H9 (cell line): ENCODE data around the gene WDR12. TPM values are rescaled to one million over a fixed set of nuclear protein-coding genes. Genes with fewer than 3 reads are reported as not detected.

Experiments
- DNase-seq: peaks from one replicate; pipeline ENCODE4 v3.0.0-alpha.2; 2017
- H2AFZ ChIP-seq: one replicate; pipeline ENCODE4 v1.6.1; 2013; ENCODE audit warnings: mild to moderate bottlenecking, low read length, control low read depth, moderate library complexity
- H2AK5ac ChIP-seq: 2 replicates; pipeline ENCODE4 v1.6.1; 2013; ENCODE audit warnings: low read length, control low read depth, mixed read lengths; ENCODE audit not compliant: insufficient read length
- H2BK120ac ChIP-seq: one replicate; pipeline ENCODE4 v1.6.1; 2013; ENCODE audit warnings: low read depth, mild to moderate bottlenecking, low read length, control low read depth, inconsistent platforms; ENCODE audit not compliant: poor library complexity, severe bottlenecking
- H2BK12ac ChIP-seq: 2 replicates; pipeline ENCODE4 v1.6.1; 2013; ENCODE audit warnings: low read length, control low read depth, mixed read lengths, low read depth; ENCODE audit not compliant: insufficient read length
- H2BK15ac ChIP-seq: 2 replicates; pipeline ENCODE4 v1.6.1; 2013; ENCODE audit warnings: low read depth, low read length, control low read depth
- H2BK20ac ChIP-seq: one replicate; pipeline ENCODE4 v1.6.1; 2013; ENCODE audit warnings: low read depth, mild to moderate bottlenecking, low read length, control low read depth, inconsistent platforms; ENCODE audit not compliant: poor library complexity, severe bottlenecking
- H2BK5ac ChIP-seq: 2 replicates; pipeline ENCODE4 v1.6.1; 2013; ENCODE audit warnings: low read length, control low read depth, mixed read lengths; ENCODE audit not compliant: insufficient read length
- H3K14ac ChIP-seq: 2 replicates; pipeline ENCODE4 v1.6.1; 2013; ENCODE audit warnings: low read length, control low read depth; ENCODE audit not compliant: insufficient read depth
- H3K18ac ChIP-seq: 2 replicates; pipeline ENCODE4 v1.6.1; 2013; ENCODE audit warnings: low read depth, mild to moderate bottlenecking, mixed read lengths, low read length, control low read depth; ENCODE audit not compliant: insufficient read length
- H3K23ac ChIP-seq: 2 replicates; pipeline ENCODE4 v1.6.1; 2013; ENCODE audit warnings: low read length, control low read depth, mixed read lengths, low read depth; ENCODE audit not compliant: insufficient read length
- H3K23me2 ChIP-seq: 2 replicates; pipeline ENCODE4 v1.6.1; 2013; ENCODE audit warnings: low read depth, mild to moderate bottlenecking, mixed read lengths, low read length, control low read depth; ENCODE audit not compliant: insufficient read length, poor library complexity, severe bottlenecking
- H3K27ac ChIP-seq: 2 replicates; pipeline ENCODE4 v1.5.1; 2013; ENCODE audit warnings: low read length, control low read depth, mixed read lengths, low read depth; ENCODE audit not compliant: insufficient read length
- H3K27me3 ChIP-seq: 2 replicates; pipeline ENCODE4 v1.6.1; 2013; ENCODE audit warnings: low read length, control low read depth, inconsistent platforms; ENCODE audit not compliant: insufficient read depth
- H3K4ac ChIP-seq: 2 replicates; pipeline ENCODE4 v1.6.1; 2013; ENCODE audit warnings: low read depth, mild to moderate bottlenecking, control low read depth, inconsistent platforms, low read length, moderate library complexity
- H3K4me1 ChIP-seq: 2 replicates; pipeline ENCODE4 v1.6.1; 2013; ENCODE audit warnings: low read length, control low read depth, inconsistent platforms; ENCODE audit not compliant: insufficient read depth
- H3K4me2 ChIP-seq: 2 replicates; pipeline ENCODE4 v1.6.1; 2013; ENCODE audit warnings: low read length, control low read depth, mixed read lengths; ENCODE audit not compliant: insufficient read length, insufficient read depth
- H3K56ac ChIP-seq: 2 replicates; pipeline ENCODE4 v1.6.1; 2013; ENCODE audit warnings: low read depth, mild to moderate bottlenecking, mixed read lengths, low read length, control low read depth; ENCODE audit not compliant: insufficient read length
- H3K79me1 ChIP-seq: 2 replicates; pipeline ENCODE4 v1.6.1; 2013; ENCODE audit warnings: low read depth, mild to moderate bottlenecking, moderate library complexity, low read length, control low read depth, inconsistent platforms; ENCODE audit not compliant: insufficient read depth, poor library complexity, severe bottlenecking
- H3K79me2 ChIP-seq: 2 replicates; pipeline ENCODE4 v1.6.1; 2013; ENCODE audit warnings: low read length, control low read depth, inconsistent platforms; ENCODE audit not compliant: insufficient read depth
- H3K9ac ChIP-seq: 2 replicates; pipeline ENCODE4 v1.6.1; 2013; ENCODE audit warnings: low read length, control low read depth, mixed read lengths; ENCODE audit not compliant: insufficient read length; ENCODE audit errors: extremely low read depth
- H3K9me3 ChIP-seq: one replicate; pipeline ENCODE4 v1.6.1; 2013; ENCODE audit warnings: low read depth, low read length, inconsistent platforms; ENCODE audit not compliant: control insufficient read depth
- H3T11ph ChIP-seq: one replicate; pipeline ENCODE4 v1.6.1; 2013; ENCODE audit warnings: mild to moderate bottlenecking, low read length, control low read depth, inconsistent platforms
- H4K20me1 ChIP-seq: one replicate; pipeline ENCODE4 v1.6.1; 2013; ENCODE audit not compliant: control insufficient read depth, insufficient read length, insufficient read depth
- H4K5ac ChIP-seq: 2 replicates; pipeline ENCODE4 v1.6.1; 2013; ENCODE audit warnings: low read depth, mild to moderate bottlenecking, mixed read lengths, low read length, control low read depth; ENCODE audit not compliant: insufficient read length
- H4K8ac ChIP-seq: replicated peaks from 2 replicates; pipeline ENCODE4 v1.6.1; 2013; ENCODE audit warnings: low read length, control low read depth, mixed read lengths, low read depth; ENCODE audit not compliant: insufficient read length
- H4K91ac ChIP-seq: 2 replicates; pipeline ENCODE4 v1.6.1; 2013; ENCODE audit warnings: low read depth, mild to moderate bottlenecking, moderate library complexity, mixed read lengths, low read length, control low read depth; ENCODE audit not compliant: insufficient read length
- H3K27ac Mint-ChIP-seq, 3 experiments: 2 replicates in 2 of 3; 3 replicates in 1 of 3; pipeline ENCODE4 v1.8.0; 2020 to 2021; ENCODE audit warnings: mixed read lengths in 3 of 3, mild to moderate bottlenecking in 1 of 3, moderate library complexity in 1 of 3
- H3K27me3 Mint-ChIP-seq: 2 replicates; pipeline ENCODE4 v1.8.0; 2021; ENCODE audit warnings: low read depth, mild to moderate bottlenecking, moderate library complexity, mixed read lengths
- H3K36me3 Mint-ChIP-seq, 3 experiments: 2 replicates in 2 of 3; 3 replicates in 1 of 3; pipeline ENCODE4 v1.8.0; 2020 to 2021; ENCODE audit warnings: low read depth in 3 of 3, mixed read lengths in 3 of 3; ENCODE audit not compliant: insufficient read depth in 1 of 3
- H3K4me1 Mint-ChIP-seq, 2 experiments: 2 replicates each; pipeline ENCODE4 v1.8.0; 2020; ENCODE audit warnings: mixed read lengths in 2 of 2
- H3K4me3 Mint-ChIP-seq, 2 experiments: 2 replicates in 1 of 2; 3 replicates in 1 of 2; pipeline ENCODE4 v1.8.0; 2020 to 2021; ENCODE audit warnings: mild to moderate bottlenecking in 2 of 2, mixed read lengths in 2 of 2, moderate library complexity in 1 of 2
- H3K9me3 Mint-ChIP-seq, 2 experiments: 2 replicates in 1 of 2; 3 replicates in 1 of 2; pipeline ENCODE4 v1.8.0; 2020; ENCODE audit warnings: mild to moderate bottlenecking in 2 of 2, mixed read lengths in 2 of 2, moderate library complexity in 1 of 2
- CTCF ChIP-seq: fragments of 200-600 bp; sonication (generic); conservative IDR thresholded peaks from 3 replicates; pipeline ENCODE4 v1.8.0; 2021; ENCODE audit warnings: antibody characterized with exemption, mild to moderate bottlenecking
- WGBS: extraction: QIAGEN DNeasy Blood & Tissue Kit; methylation state at CpG from one replicate; pipeline ENCODE4 v1.1.7; 2013; ENCODE audit warnings: missing lambda C conversion rate, low lambda C conversion rate, mixed read lengths; ENCODE audit not compliant: insufficient read length; ENCODE audit errors: extremely low coverage; 5-methylcytosine and 5-hydroxymethylcytosine counted together
- total RNA-seq: library from RNA; stranded (reverse); gene quantifications from 2 replicates; pipeline ENCODE4 v1.2.1, GENCODE V29; 2021

The WDR12 gene
- total RNA-seq, 1 experiment from 2014 or later, result 129 TPM

- DNase-seq, result no peak
- Histone ChIP-seq H4K91ac (no peak overlapping the region), H4K20me1 (no peaks in the 10 kb centered on the region), H4K5ac (no peak overlapping the region), H3K56ac (no peak overlapping the region), H3K4ac (no peak overlapping the region), H3K9me3 (no peaks in the 10 kb centered on the region), H3K4me2 (no peak overlapping the region), H3T11ph (no peak overlapping the region), H3K4me1 (no peaks in the 10 kb centered on the region), H4K8ac (no peak overlapping the region), H3K27me3 (no peaks in the 10 kb centered on the region), H2BK12ac (no peak overlapping the region), H2BK5ac (no peak overlapping the region), H3K79me2 (no peaks in the 10 kb centered on the region), H2BK20ac (no peak overlapping the region), H3K9ac (no peak overlapping the region), H3K23ac (no peak overlapping the region), H3K14ac (no peak overlapping the region), H3K18ac (no peak overlapping the region), H2AK5ac (no peak overlapping the region), H2BK15ac (no peak overlapping the region), H2BK120ac (no peak overlapping the region), H3K27ac (no peak overlapping the region), H3K79me1 (no peaks in the 10 kb centered on the region), H3K23me2 (no peaks in the 10 kb centered on the region), H2AFZ (no peak overlapping the region)
- Mint-ChIP-seq H3K27me3 (no peaks in the 10 kb centered on the region; the same call in 1 of the 2 replicates), H3K4me3 (no peak overlapping the region), H3K27ac (no peak overlapping the region; a peak in 2 of 7 replicates), H3K9me3 (peaks cover 5 to 10% of the 10 kb centered on the region in 2 experiments; a peak in 4 of 5 replicates), H3K4me1 (no peaks in the 10 kb centered on the region), H3K36me3 (peaks cover 0 to 1% (median 0%) of the 10 kb centered on the region in 3 experiments; a peak in 1 of 7 replicates)
- no CpG with 5 or more reads among the region's 11 CpGs for WGBS
- TF ChIP-seq CTCF, result no peak
Observed at GRCh38 chr2:202841090-202841867, 70.2 kb downstream of the WDR12 start.
